ACHN (cell line): ENCODE measurements around the gene BATF.

ENCODE experiments used
- DNase-seq: peaks from one replicate; pipeline ENCODE4 v3.0.0-alpha.2; 2015
- in situ Hi-C: cut with HindIII; loops from 2 replicates; pipeline ENCODE4 v1.10.0; 2017; ENCODE audit warnings: low sequenced_read_pairs, low pct_ligation_motif_present, low pct_unique_long_range_greater_than_20kb

The BATF gene

GRCh38 chr14:75497191-75497590, 25.1 kb upstream of the BATF start:
- no peak for DNase-seq
- in situ Hi-C loops, result no loop called here

- in situ Hi-C loops, result no loop called here
- no peak for DNase-seq
Measured at GRCh38 chr14:75497701-75498100, 24.6 kb upstream of the BATF start.

- DNase-seq, result no peak
- in situ Hi-C loops, result no loop called here
Measured at GRCh38 chr14:75499084-75499875, 23.0 kb upstream of the BATF start.

- no peak for DNase-seq
- in situ Hi-C loops, result no loop called here
Measured at GRCh38 chr14:75501080-75501479, 21.2 kb upstream of the BATF start.

- DNase-seq, result no peak
- in situ Hi-C loops, result no loop called here
Measured at GRCh38 chr14:75504411-75504810, 17.9 kb upstream of the BATF start.

DNA sequence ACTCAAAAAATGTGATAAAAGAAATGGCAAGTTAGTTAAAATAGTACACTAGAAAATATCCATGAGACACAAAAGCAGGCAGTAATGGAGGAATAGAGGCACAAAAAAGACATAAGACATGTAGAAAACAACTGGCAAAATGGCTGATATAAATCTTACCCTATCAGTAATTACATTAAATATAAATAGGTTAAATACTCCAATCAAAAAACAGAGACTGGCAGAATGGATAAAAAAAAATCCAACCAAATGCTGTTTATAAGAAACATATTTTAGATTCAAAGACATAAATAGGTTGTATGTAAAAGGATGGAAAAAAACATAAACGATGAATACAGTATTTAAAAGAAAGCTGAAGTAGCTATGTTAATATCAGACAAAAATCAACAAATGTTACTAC, 15.3 kb upstream of the BATF start:
- in situ Hi-C loops, result no loop called here
- DNase-seq, result no peak

- DNase-seq, result no peak
- in situ Hi-C loops, result no loop called here
Measured at GRCh38 chr14:75510547-75510946, 11.7 kb upstream of the BATF start.

- in situ Hi-C loops, result no loop called here
Measured at GRCh38 chr14:75511201-75511600, 11.1 kb upstream of the BATF start.

GRCh38 chr14:75513911-75514672, 8.2 kb upstream of the BATF start:
- DNase-seq, result no peak

More at GRCh38 chr14:75511201-75511600, 11.1 kb upstream of the BATF start:
- DNase-seq, result no peak

GRCh38 chr14:75514673-75515628, 7.3 kb upstream of the BATF start:
- in situ Hi-C loops, result no loop called here
- no peak for DNase-seq

More at GRCh38 chr14:75513911-75514672, 8.2 kb upstream of the BATF start:
- in situ Hi-C loops, result no loop called here

DNA sequence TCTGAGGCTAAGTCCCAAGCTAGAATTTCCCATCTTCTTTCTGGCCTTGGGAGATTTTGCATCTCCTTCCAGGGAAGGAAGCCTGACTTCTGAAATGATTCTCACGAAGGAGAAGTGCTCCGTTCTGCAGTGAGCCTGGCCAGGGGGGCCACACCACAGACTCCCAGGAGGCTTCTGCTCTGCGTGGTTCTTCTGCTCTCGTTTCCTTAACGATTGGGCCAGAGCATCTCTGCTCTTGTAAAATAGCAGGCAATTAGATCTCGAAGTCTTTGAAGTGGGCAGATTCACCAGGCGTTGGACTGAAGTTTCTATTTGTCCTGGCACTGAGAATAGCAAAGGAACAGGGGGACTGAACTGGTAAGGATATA, 6.7 kb upstream of the BATF start:
- DNase-seq, result no peak
- in situ Hi-C loops, result no loop called here

GRCh38 chr14:75518625-75519024, 3.6 kb upstream of the BATF start:
- in situ Hi-C loops, result no loop called here
- DNase-seq, result peak; percentile 13

DNA sequence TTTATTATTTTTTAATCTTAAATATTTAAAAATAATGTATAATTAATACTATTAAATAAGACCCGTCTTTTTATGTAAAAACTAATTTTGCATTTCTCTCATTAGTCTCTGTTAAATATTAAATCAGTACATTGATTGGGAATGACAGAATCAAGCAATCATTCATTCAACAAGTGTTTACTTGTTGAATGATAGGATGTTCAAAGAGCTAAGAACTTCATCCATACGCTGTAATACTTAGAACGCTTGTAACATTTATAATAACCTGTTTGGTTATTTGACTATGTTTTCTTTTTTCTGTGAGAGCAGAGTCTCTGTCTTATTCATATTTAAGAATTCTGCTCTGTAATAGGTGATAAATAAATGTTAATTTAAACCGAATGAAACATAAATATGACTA, 2.9 kb upstream of the BATF start:
- no peak for DNase-seq
- in situ Hi-C loops, result no loop called here

- in situ Hi-C loops, result no loop called here
Measured at GRCh38 chr14:75519826-75520728, 2.2 kb upstream of the BATF start.

DNA sequence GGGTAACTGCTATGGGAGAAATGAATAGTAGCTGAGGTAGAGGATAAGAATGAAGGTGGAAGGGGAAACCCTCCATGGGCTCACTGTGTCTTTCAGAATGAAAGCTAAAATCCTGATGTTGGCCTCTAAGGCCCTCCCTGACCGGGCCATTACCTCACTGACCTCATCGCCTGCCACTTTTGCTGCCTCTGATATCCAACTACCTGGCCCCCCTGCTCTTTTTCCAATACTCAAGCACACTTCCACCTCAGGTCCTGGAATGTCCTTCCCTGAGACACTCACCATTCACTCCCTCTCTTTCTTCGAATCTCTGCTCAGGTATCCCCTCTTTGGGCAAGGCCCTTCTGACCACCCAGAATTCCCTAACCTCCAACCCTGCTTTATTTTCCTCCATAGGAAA, 1.4 kb upstream of the BATF start:
- in situ Hi-C loops, result no loop called here
- no peak for DNase-seq

More at GRCh38 chr14:75519826-75520728, 2.2 kb upstream of the BATF start:
- DNase-seq, result no peak

DNA sequence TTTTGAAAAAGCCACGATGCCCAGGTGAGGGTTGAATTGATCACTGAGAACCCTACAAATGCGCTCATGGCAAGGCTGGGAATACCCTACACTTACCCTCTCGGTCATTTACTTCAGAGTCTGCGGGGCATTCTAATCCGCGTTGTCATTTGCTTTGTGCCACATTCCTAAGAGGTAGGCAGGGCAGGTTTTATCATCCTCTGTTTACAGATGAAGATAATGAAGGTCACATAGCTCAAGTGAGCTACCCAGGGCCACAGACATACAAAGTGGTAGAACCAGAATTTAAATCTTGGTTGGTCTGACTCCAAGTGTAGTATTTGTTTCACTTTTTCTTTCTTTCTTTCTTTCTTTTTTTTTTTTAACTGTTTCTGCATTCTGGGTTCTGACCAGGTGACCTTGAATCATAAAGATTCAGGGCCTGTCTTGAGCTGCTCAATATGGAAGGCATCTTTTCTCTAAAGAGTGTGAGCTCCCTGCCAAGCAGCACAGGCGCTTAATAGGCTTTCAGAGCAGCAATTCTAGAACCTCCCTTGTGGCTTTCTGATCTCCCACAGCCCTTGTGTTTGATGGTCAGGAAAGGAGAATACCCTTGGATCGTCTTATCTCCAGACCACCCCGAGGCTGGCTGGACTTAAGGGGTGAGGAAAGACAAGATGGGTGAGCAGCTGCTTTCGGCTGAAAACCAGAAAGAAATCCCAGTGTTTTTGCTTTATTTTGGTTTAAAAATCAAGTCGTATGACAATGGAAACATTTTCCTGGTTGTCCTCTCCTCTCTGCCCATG, 662 bp upstream of the BATF start:
- in situ Hi-C loops, result no loop called here
- DNase-seq, result no peak

- in situ Hi-C loops, result no loop called here
- no peak for DNase-seq
Measured at GRCh38 chr14:75522983-75523318, 682 bp downstream of the BATF start.
